HG03432 (cell line): ENCODE measurements around the gene PRMT5.

Experiments
- ATAC-seq: cut with Tn5 transposase; IDR thresholded peaks from one replicate; pipeline ENCODE4 v1.9.1; 2021; ENCODE audit warnings: mild to moderate bottlenecking, moderate library complexity; ENCODE audit not compliant: unreplicated experiment

Gene PRMT5

GRCh38 chr14:22878271-22879246 lies 50.6 kb downstream of the PRMT5 start:
- ATAC-seq = no peak

- no peak for ATAC-seq
These were observed 52.1 kb downstream of the PRMT5 start for GRCh38 chr14:22877000-22877501.

GRCh38 chr14:22875748-22876319 lies 53.3 kb downstream of the PRMT5 start:
- no peak for ATAC-seq

GRCh38 chr14:22875003-22875747 lies 54.0 kb downstream of the PRMT5 start:
- no peak for ATAC-seq

GRCh38 chr14:22872833-22873520 lies 56.2 kb downstream of the PRMT5 start:
- no peak for ATAC-seq

GRCh38 chr14:22872033-22872832 lies 56.9 kb downstream of the PRMT5 start:
- peak; percentile 22 for ATAC-seq

- ATAC-seq = peak; percentile 84
These were observed 57.7 kb downstream of the PRMT5 start, which contains the start of gene LRP10 for GRCh38 chr14:22871224-22872032. Gene LRP10 (plus strand): TSS chr14:22871740. CDS start chr14:22872304, 564 bp downstream.

- ATAC-seq = peak; percentile 41
These were observed 58.4 kb downstream of the PRMT5 start for GRCh38 chr14:22870811-22871223.
